Fibroblast of lung (primary cell): Measurements from ENCODE around the gene GJD3.

ENCODE experiments used
- EZH2 ChIP-seq: IDR thresholded peaks from 2 replicates; pipeline ENCODE4 v1.5.1; 2012; ENCODE audit warnings: low read length, control low read depth, mild to moderate bottlenecking; ENCODE audit errors: missing control alignments
- TF ChIP-seq, protein P1 (sequence below), 2 donors: IDR thresholded peaks in 1 of 2; conservative IDR thresholded peaks in 1 of 2; 1 replicate in 1 of 2; 2 replicates in 1 of 2; pipeline ENCODE4 v1.5.1; 2011 to 2012; ENCODE audit warnings: low read length in 2 of 2, control low read depth in 1 of 2, inconsistent platforms in 1 of 2, low read depth in 1 of 2, mild to moderate bottlenecking in 1 of 2

DNA sequence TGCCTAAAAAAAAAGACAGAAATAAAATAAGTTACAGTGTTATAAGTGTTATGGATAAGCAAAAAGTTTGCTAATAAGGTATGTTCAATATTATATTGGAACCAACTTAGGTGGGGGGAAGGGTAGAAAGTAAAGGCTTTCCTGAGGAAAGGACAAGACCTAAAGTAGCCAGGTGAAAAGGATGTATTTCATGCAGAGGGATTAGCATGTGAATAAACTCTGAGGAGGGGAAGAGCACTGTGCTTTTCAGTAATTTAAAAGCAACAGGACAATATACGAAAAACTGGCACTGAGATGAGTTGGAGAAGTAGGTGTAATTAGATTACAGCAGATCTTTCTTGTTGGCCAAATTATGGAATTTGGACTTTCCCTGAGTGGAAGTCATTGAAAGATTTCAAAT lies 45.5 kb upstream of the GJD3 start:
- TF ChIP-seq, protein P1, sequence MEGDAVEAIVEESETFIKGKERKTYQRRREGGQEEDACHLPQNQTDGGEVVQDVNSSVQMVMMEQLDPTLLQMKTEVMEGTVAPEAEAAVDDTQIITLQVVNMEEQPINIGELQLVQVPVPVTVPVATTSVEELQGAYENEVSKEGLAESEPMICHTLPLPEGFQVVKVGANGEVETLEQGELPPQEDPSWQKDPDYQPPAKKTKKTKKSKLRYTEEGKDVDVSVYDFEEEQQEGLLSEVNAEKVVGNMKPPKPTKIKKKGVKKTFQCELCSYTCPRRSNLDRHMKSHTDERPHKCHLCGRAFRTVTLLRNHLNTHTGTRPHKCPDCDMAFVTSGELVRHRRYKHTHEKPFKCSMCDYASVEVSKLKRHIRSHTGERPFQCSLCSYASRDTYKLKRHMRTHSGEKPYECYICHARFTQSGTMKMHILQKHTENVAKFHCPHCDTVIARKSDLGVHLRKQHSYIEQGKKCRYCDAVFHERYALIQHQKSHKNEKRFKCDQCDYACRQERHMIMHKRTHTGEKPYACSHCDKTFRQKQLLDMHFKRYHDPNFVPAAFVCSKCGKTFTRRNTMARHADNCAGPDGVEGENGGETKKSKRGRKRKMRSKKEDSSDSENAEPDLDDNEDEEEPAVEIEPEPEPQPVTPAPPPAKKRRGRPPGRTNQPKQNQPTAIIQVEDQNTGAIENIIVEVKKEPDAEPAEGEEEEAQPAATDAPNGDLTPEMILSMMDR (conservative IDR thresholded peaks at IDR 0.05 in 1 of 2, IDR thresholded peaks at IDR 0.05 in 1 of 2; ENCODE audit: low read depth in 1 of 2, low read length in 2 of 2) = no peak
- no peak for TF ChIP-seq EZH2
